ENCODE results near the gene ALDH1A2. TPM values are rescaled to one million over a fixed set of nuclear protein-coding genes. Genes with fewer than 3 reads are reported as not detected.
"Not testable (repeated sequence)": the region's sequence is repeated elsewhere in the genome, so short reads cannot be mapped to it uniquely, and the experiment has no call there.

Gene ALDH1A2
- polyA plus RNA-seq, 2 donors = 0.24 to 0.27 TPM

- WGBS, 2 donors = 36% methylated on average over 2 of the region's 2 CpGs
- Histone ChIP-seq H3K9me3 (ENCODE audit: control insufficient read depth in 2 of 2, insufficient read depth in 1 of 2, low read depth in 1 of 2, low read length in 1 of 2) (no peaks in the 10 kb centered on the region), H3K27ac (ENCODE audit: low read depth in 2 of 2, low read length in 1 of 2) (no peak overlapping the region)
Measured at GRCh38 chr15:58095415-58095814, 29.9 kb upstream of the ALDH1A2 start.

GRCh38 chr15:58087871-58088270 lies 22.4 kb upstream of the ALDH1A2 start:
- Histone ChIP-seq H3K27ac (ENCODE audit: low read depth in 2 of 2, low read length in 1 of 2) (no peak overlapping the region), H3K27me3 (ENCODE audit: control insufficient read depth in 1 of 2, insufficient read depth in 2 of 2, low read length in 2 of 2) (no peaks in the 10 kb centered on the region), H3K4me1 (ENCODE audit: control insufficient read depth in 2 of 2, insufficient read depth in 2 of 2, low read length in 1 of 2) (no peaks in the 10 kb centered on the region), H3K9me3 (ENCODE audit: control insufficient read depth in 2 of 2, insufficient read depth in 1 of 2, low read depth in 1 of 2, low read length in 1 of 2) (no peaks in the 10 kb centered on the region), H3K36me3 (ENCODE audit: control insufficient read depth in 2 of 2, insufficient read depth in 2 of 2, low read length in 1 of 2) (no peaks in the 10 kb centered on the region), H3K4me3 (ENCODE audit: low read depth in 1 of 2, low read length in 2 of 2) (no peak overlapping the region)
- 61 to 64% methylated on average over 2 of the region's 2 CpGs for WGBS, 2 donors

More at GRCh38 chr15:58095415-58095814, 29.9 kb upstream of the ALDH1A2 start:
- H3K4me1 ChIP-seq (ENCODE audit: control insufficient read depth in 2 of 2, insufficient read depth in 2 of 2, low read length in 1 of 2) = no peaks in the 10 kb centered on the region
- H3K27me3 ChIP-seq (ENCODE audit: control insufficient read depth in 1 of 2, insufficient read depth in 2 of 2, low read length in 2 of 2) = no peaks in the 10 kb centered on the region
- H3K4me3 ChIP-seq (ENCODE audit: low read depth in 1 of 2, low read length in 2 of 2) = no peak overlapping the region
- H3K36me3 ChIP-seq (ENCODE audit: control insufficient read depth in 2 of 2, insufficient read depth in 2 of 2, low read length in 1 of 2) = no peaks in the 10 kb centered on the region

DNA sequence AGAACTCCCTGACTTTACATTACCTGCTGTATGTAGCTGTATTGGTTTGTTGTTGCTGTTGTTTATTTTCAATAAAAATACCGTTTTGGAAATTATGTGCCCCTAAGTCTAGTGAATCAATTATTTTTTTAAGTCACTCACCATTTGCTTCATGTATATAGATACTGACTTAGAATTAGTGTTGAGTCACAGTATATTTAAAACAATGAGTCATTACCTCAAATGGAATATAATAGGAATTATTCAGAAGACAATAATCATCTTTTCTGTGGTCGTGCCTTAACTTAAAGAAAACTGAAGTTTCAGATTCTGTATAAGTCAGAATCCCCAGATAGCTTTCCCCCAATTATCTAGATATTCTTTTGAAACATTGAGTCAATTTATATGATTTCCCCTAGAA lies 21.0 kb upstream of the ALDH1A2 start:
- Histone ChIP-seq H3K36me3 (ENCODE audit: control insufficient read depth in 2 of 2, insufficient read depth in 2 of 2, low read length in 1 of 2) (no peaks in the 10 kb centered on the region), H3K27me3 (ENCODE audit: control insufficient read depth in 1 of 2, insufficient read depth in 2 of 2, low read length in 2 of 2) (no peaks in the 10 kb centered on the region), H3K4me1 (ENCODE audit: control insufficient read depth in 2 of 2, insufficient read depth in 2 of 2, low read length in 1 of 2) (no peaks in the 10 kb centered on the region), H3K4me3 (ENCODE audit: low read depth in 1 of 2, low read length in 2 of 2) (no peak overlapping the region), H3K27ac (ENCODE audit: low read depth in 2 of 2, low read length in 1 of 2) (no peak overlapping the region), H3K9me3 (ENCODE audit: control insufficient read depth in 2 of 2, insufficient read depth in 1 of 2, low read depth in 1 of 2, low read length in 1 of 2) (no peaks in the 10 kb centered on the region)
- WGBS, 2 donors = 52 to 61% methylated on average over 2 of the region's 2 CpGs

- Histone ChIP-seq H3K4me1 (ENCODE audit: control insufficient read depth in 2 of 2, insufficient read depth in 2 of 2, low read length in 1 of 2) (no peaks in the 10 kb centered on the region), H3K4me3 (ENCODE audit: low read depth in 1 of 2, low read length in 2 of 2) (no peak overlapping the region), H3K36me3 (ENCODE audit: control insufficient read depth in 2 of 2, insufficient read depth in 2 of 2, low read length in 1 of 2) (no peaks in the 10 kb centered on the region), H3K27ac (ENCODE audit: low read depth in 2 of 2, low read length in 1 of 2) (no peak overlapping the region), H3K9me3 (ENCODE audit: control insufficient read depth in 2 of 2, insufficient read depth in 1 of 2, low read depth in 1 of 2, low read length in 1 of 2) (no peaks in the 10 kb centered on the region), H3K27me3 (ENCODE audit: control insufficient read depth in 1 of 2, insufficient read depth in 2 of 2, low read length in 2 of 2) (no peaks in the 10 kb centered on the region)
Measured at GRCh38 chr15:58083526-58083925, 18.0 kb upstream of the ALDH1A2 start.

DNA sequence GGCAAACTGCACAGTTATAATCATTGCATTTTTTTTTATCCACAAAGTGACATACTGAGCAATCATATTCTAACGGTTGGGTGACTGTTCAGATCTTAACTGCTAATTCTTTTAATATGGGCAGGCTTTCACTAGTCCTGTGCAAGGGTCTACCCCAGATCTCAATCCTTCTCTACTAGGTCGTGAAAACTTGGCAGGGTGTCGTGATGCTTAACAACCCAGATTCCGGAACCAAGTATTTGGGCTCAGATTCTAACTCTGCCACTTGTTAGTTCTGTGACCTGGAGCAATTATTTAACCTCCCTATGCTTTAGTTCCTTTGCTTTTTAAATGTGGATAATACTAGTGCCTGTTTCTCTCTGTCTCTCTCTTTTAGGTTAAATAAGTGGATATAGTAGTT lies 16.4 kb upstream of the ALDH1A2 start:
- Histone ChIP-seq H3K4me1 (ENCODE audit: control insufficient read depth in 2 of 2, insufficient read depth in 2 of 2, low read length in 1 of 2) (no peaks in the 10 kb centered on the region), H3K4me3 (ENCODE audit: low read depth in 1 of 2, low read length in 2 of 2) (no peak overlapping the region), H3K27ac (ENCODE audit: low read depth in 2 of 2, low read length in 1 of 2) (no peak overlapping the region), H3K27me3 (ENCODE audit: control insufficient read depth in 1 of 2, insufficient read depth in 2 of 2, low read length in 2 of 2) (no peaks in the 10 kb centered on the region), H3K9me3 (ENCODE audit: control insufficient read depth in 2 of 2, insufficient read depth in 1 of 2, low read depth in 1 of 2, low read length in 1 of 2) (no peaks in the 10 kb centered on the region), H3K36me3 (ENCODE audit: control insufficient read depth in 2 of 2, insufficient read depth in 2 of 2, low read length in 1 of 2) (no peaks in the 10 kb centered on the region)
- 91 to 93% methylated on average over 4 of the region's 4 CpGs for WGBS, 2 donors

DNA sequence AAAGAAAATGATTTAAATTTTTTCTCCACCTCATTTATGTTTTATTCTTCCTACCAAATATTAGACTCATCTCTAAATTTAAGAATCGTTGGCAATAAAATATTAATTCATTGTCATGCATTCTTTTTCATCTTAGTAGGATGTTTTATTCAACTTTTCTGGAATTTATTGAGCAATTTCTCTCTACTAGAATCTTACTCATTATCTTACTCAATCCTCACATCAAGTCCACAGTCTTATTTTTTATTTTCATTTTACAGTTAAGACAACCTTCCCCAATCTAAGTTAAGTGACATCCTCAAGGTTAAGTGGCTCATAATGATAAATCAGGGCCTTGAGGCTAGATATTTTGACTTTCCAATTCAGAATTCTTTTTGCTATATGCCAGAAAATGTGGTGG lies 15.9 kb upstream of the ALDH1A2 start:
- Histone ChIP-seq H3K4me1 (ENCODE audit: control insufficient read depth in 2 of 2, insufficient read depth in 2 of 2, low read length in 1 of 2) (no peaks in the 10 kb centered on the region), H3K27me3 (ENCODE audit: control insufficient read depth in 1 of 2, insufficient read depth in 2 of 2, low read length in 2 of 2) (no peaks in the 10 kb centered on the region), H3K4me3 (ENCODE audit: low read depth in 1 of 2, low read length in 2 of 2) (no peak overlapping the region), H3K9me3 (ENCODE audit: control insufficient read depth in 2 of 2, insufficient read depth in 1 of 2, low read depth in 1 of 2, low read length in 1 of 2) (no peaks in the 10 kb centered on the region), H3K27ac (ENCODE audit: low read depth in 2 of 2, low read length in 1 of 2) (no peak overlapping the region), H3K36me3 (ENCODE audit: control insufficient read depth in 2 of 2, insufficient read depth in 2 of 2, low read length in 1 of 2) (no peaks in the 10 kb centered on the region)
- 71 to 82% methylated on average over 1 of the region's 1 CpG for WGBS, 2 donors

DNA sequence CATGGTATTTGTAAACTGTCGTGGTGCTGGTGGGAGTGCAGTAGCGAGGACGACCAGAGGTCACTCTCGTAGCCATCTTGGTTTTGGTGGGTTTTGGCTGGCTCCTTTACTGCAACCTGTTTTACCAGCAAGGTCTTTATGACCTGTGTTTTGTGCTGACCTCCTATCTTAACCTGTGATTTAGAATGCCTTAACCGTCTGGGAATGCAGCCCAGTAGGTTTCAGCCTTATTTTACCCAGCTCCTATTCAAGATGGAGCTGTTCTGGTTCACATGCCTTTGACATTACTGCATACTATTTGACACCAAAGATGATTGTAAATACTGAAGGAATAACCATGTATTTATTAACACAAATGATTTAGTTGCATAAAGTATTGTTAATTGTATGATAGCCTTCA lies 15.4 kb upstream of the ALDH1A2 start:
- 88 to 91% methylated on average over 5 of the region's 5 CpGs for WGBS, 2 donors
- not testable (repeated sequence) for H3K4me1 ChIP-seq (ENCODE audit: control insufficient read depth in 2 of 2, insufficient read depth in 2 of 2, low read length in 1 of 2); H3K36me3 ChIP-seq (ENCODE audit: control insufficient read depth in 2 of 2, insufficient read depth in 2 of 2, low read length in 1 of 2); H3K27me3 ChIP-seq (ENCODE audit: control insufficient read depth in 1 of 2, insufficient read depth in 2 of 2, low read length in 2 of 2); H3K9me3 ChIP-seq (ENCODE audit: control insufficient read depth in 2 of 2, insufficient read depth in 1 of 2, low read depth in 1 of 2, low read length in 1 of 2); H3K4me3 ChIP-seq (ENCODE audit: low read depth in 1 of 2, low read length in 2 of 2); H3K27ac ChIP-seq (ENCODE audit: low read depth in 2 of 2, low read length in 1 of 2)

- Histone ChIP-seq H3K36me3 (ENCODE audit: control insufficient read depth in 2 of 2, insufficient read depth in 2 of 2, low read length in 1 of 2) (no peaks in the 10 kb centered on the region), H3K4me1 (ENCODE audit: control insufficient read depth in 2 of 2, insufficient read depth in 2 of 2, low read length in 1 of 2) (no peaks in the 10 kb centered on the region), H3K27ac (ENCODE audit: low read depth in 2 of 2, low read length in 1 of 2) (no peak overlapping the region), H3K4me3 (ENCODE audit: low read depth in 1 of 2, low read length in 2 of 2) (no peak overlapping the region), H3K9me3 (ENCODE audit: control insufficient read depth in 2 of 2, insufficient read depth in 1 of 2, low read depth in 1 of 2, low read length in 1 of 2) (no peaks in the 10 kb centered on the region), H3K27me3 (ENCODE audit: control insufficient read depth in 1 of 2, insufficient read depth in 2 of 2, low read length in 2 of 2) (no peaks in the 10 kb centered on the region)
- 69 to 70% methylated on average over 8 of the region's 8 CpGs for WGBS, 2 donors
Measured at GRCh38 chr15:58080398-58080797, 14.9 kb upstream of the ALDH1A2 start.

- H3K36me3 ChIP-seq (ENCODE audit: control insufficient read depth in 2 of 2, insufficient read depth in 2 of 2, low read length in 1 of 2) = no peaks in the 10 kb centered on the region
- no peaks in the 10 kb centered on the region for H3K27me3 ChIP-seq (ENCODE audit: control insufficient read depth in 1 of 2, insufficient read depth in 2 of 2, low read length in 2 of 2)
- no peak overlapping the region for H3K4me3 ChIP-seq (ENCODE audit: low read depth in 1 of 2, low read length in 2 of 2)
- H3K9me3 ChIP-seq (ENCODE audit: control insufficient read depth in 2 of 2, insufficient read depth in 1 of 2, low read depth in 1 of 2, low read length in 1 of 2) = no peaks in the 10 kb centered on the region
- H3K27ac ChIP-seq (ENCODE audit: low read depth in 2 of 2, low read length in 1 of 2) = no peak overlapping the region
- H3K4me1 ChIP-seq (ENCODE audit: control insufficient read depth in 2 of 2, insufficient read depth in 2 of 2, low read length in 1 of 2) = no peaks in the 10 kb centered on the region
Measured at GRCh38 chr15:58078591-58078990, 13.1 kb upstream of the ALDH1A2 start.

- WGBS, 2 donors = 11 to 15% methylated on average over 1 of the region's 1 CpG
- no peaks in the 10 kb centered on the region for H3K36me3 ChIP-seq (ENCODE audit: control insufficient read depth in 2 of 2, insufficient read depth in 2 of 2, low read length in 1 of 2)
- no peaks in the 10 kb centered on the region for H3K4me1 ChIP-seq (ENCODE audit: control insufficient read depth in 2 of 2, insufficient read depth in 2 of 2, low read length in 1 of 2)
- no peaks in the 10 kb centered on the region for H3K9me3 ChIP-seq (ENCODE audit: control insufficient read depth in 2 of 2, insufficient read depth in 1 of 2, low read depth in 1 of 2, low read length in 1 of 2)
- H3K27me3 ChIP-seq (ENCODE audit: control insufficient read depth in 1 of 2, insufficient read depth in 2 of 2, low read length in 2 of 2) = no peaks in the 10 kb centered on the region
- H3K4me3 ChIP-seq (ENCODE audit: low read depth in 1 of 2, low read length in 2 of 2) = no peak overlapping the region
- no peak overlapping the region for H3K27ac ChIP-seq (ENCODE audit: low read depth in 2 of 2, low read length in 1 of 2)
Measured at GRCh38 chr15:58077427-58077826, 11.9 kb upstream of the ALDH1A2 start.

All from esophagus (tissue), 2 donors.